HG03558 (cell line): ENCODE measurements around the gene MYEOV.

Source experiments
- ATAC-seq: cut with Tn5 transposase; IDR thresholded peaks from one replicate; pipeline ENCODE4 v1.9.1; 2021; ENCODE audit warnings: moderate number of reproducible peaks; ENCODE audit not compliant: unreplicated experiment; ENCODE audit errors: extremely low read depth

Gene MYEOV

DNA sequence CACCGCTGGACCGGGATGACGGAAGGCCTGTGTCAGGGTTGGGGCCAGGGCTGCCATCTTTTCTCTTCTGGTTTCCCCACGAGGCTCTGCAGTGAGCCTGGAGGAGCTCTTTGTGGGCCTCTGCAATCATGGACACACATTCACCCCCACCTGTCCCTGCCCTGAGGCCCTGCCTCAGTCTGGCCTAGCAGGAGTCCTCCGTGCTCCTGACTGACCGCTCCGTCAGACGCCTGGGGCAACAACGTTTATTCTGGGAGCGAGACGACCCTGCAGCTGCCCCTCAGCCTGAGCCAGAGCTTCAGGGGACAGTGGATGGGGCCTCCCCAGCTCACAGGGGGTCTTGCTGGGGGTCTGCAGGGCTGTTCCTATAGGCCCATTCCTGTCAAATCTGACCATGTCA lies 8.2 kb upstream of the MYEOV start:
- no peak for ATAC-seq

DNA sequence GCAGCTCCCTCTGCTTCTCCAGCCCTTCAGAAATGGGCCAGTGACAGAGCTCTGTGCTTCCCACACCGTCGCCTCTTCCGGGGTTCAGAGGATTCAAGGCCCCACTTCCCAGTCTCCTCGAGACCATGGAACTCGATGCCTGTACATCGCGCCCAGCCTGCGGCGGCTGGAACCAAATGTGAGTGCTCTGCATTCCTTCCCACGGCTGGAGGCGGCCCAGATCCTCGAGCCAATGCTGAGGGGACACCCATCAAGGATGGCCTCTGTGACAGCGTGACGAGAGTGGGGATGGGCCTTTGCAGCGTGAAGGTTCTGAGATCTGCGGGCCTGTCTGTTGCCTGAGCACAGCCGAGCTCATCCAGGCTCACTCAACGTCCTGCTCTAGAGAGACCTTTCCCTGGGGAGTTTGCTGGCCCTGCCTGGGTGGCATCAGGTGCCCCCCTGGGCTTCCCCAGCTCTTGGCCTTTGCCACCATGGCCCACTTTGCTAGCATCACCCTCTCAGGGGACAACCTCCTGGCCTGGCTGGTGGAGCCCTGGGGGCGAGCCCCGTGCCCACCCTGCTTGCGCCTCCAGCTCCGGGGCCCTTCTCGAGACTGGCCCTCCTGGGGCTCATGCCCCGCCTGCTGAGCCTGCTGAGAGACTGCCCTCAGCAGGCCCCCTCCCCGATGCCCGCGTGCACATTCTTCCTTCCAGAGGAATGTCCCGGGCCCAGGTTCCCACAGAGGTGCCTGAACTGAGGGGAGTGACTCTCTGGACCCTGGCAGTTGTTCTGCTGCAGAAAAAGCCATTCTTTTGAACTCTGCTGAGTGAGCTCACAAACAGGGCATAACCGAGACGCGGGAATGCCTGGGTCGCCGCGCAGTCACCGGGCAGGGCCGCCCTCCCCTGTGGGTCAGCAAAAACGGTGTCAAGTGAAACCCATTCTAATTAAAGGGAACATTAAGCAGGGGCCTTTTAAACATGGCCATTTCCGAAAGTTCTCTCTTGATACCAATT lies 7.3 kb upstream of the MYEOV start:
- ATAC-seq = no peak

DNA sequence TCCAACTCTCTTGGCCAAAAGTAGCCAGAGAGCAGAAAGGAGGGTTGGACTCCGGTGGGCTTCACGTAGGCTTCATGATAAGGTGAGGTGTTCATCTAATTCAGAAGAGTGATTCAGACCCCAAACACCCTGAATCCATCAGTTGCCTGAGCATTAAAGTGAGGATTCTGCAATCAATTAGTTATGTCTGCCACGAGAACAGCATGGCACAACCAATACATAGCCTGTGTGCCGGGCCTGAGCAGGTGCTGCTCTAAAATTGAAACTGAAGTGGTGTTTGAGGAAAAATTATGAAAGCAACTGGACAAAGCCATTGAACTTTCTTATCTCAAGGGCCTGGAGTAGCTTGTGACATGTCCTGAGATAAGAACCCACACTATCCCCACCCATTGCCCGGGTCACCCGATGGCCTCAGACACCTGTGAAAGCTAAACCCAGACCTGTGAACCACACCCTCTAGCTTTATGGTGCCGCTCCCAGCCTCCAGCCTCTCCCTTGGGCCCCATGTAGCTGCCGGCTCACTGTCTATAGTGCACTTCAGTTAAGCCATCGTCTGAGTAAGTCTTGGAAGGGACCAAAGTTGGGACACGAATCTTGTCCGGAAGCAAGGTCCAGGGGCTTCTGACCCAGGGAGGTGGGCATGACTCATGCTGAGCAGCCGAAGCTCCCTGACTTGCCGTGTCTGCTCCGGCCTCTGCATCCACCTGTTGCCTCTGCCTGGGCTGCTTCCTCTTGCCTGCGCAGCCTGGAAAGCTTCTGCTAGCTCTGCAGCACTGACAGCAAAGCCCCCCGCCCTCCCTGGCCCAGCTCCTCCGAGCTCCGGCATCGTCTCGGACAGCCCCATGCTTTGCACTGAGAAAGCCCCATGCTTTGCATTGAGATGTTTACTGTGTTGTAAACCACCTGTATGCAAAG lies 5.7 kb upstream of the MYEOV start:
- no peak for ATAC-seq

DNA sequence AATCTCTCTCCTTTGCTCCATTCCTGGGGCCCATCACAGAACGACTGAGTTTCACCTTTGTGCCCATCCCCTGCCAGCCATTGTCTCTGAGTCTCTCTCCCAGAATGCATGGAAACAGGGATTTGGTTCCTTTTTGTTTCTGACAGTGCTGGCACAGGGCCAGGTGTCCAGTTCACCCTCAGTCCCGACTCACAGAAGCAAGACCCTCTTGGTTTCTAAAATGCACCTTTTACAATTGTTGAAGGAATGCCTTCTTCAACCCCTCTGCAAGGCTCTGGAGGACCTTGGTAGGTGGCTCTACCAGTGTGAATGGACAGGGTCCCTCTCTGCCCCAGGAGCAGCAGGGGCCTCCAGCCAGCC lies 5.1 kb upstream of the MYEOV start:
- no peak for ATAC-seq

DNA sequence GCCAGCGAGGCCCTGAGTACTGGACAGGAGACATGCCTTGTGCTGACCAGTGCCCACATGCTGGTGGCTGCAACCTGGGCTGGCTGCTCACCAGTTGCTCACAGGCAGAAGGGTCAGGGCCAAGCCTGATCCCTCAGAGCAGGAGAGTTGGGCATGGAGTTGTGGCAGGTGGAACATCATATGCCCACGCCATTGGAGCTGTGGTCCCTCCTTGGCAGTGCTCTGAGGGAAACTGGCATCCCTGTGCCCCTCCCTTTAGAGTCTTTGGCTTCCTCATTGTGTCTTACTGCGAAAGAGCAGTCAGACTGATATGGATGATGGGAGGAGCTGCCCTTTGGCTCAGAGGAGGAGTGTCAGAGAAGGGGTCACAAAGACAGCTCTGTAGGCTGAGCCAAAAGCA lies 3.1 kb upstream of the MYEOV start:
- ATAC-seq = no peak

DNA sequence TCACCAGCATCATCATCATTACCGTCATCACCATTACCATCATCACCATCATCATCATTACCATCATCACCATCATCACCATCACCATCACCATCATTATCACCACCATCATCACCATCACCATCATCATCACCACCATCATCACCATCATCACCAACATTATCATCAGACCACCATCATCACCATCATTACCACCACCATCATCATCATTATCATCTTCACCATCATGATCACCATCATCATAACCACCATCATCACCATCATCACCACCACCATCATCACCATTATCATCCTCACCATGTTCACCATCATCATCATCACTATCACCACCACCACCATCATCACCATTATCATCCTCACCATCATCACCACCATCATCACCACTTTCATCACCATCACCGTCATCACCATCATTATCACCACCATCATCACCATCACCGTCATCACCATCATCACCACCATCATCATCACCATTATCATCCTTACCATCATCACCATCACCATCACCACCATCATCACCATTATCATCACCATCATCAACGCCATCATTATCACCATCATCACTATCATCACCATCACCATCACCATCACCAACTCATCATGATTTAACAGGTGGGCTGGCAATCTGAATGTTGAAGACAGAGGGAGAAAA lies 2.4 kb upstream of the MYEOV start:
- no peak for ATAC-seq

DNA sequence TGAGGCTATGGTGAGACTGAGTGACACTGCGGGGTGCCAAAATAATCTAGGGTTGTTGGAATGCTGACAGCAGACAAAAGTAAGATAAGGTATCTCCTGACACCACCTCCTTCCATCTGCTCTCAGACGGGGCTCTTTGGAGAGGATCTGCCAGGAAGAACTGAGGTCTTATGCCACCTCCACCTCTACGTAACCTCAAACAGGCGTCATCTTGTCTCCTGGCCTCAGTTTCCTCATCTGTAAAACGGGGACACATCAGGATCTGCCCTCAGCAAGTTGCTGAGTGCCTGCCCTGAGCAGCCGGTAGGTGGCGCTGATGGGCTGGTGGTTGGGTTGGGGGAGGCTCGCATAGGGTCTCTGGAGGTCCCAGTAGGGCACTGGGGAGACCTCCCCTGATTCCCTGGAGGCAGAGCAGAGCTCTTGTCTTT lies 1.7 kb upstream of the MYEOV start:
- no peak for ATAC-seq

DNA sequence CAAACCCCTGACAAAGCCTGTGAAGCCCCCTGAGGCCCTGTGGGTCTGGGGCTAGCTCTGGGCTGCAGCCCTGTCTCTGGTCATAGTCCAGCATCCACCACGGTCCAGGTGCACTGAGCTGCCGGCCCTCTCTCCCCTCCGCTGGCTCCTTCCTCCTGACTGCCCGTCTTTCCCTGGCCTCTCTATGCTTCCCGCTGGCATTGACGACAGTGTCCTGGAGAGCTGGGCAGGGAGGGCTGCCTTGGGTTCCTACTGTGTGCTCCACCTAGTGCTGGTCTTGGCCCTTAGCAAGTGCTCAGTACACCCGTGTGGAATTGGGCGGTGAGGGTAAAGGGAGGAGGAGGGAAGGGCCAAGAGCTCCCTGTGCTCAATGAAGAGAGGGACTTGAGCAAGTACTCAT lies 868 bp upstream of the MYEOV start:
- ATAC-seq = no peak

DNA sequence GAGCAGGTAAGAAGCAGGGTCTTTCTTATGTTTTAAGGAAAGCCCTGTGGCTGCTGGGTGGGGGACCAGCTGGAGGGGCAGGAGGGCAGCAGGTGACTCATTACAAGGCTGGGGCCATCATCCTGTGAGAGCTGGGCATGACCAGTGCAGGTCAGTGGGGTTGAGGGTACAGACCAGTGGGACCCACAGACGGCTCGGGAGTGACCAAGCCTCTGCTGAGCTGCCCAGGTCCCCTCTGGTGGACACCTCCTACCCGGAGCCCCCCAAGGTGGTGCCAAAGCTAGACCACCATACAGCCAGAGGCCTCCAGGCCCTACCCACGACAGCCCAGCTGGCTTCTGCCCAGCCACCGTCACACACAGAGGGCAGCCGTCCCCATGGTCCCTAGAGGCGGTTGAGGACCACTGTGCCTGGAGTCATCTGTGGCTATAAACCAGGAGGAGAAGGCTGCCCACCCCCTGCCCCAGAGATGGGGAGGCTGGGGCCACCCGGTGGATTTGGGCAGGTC lies 670 bp downstream of the MYEOV start:
- ATAC-seq = no peak

DNA sequence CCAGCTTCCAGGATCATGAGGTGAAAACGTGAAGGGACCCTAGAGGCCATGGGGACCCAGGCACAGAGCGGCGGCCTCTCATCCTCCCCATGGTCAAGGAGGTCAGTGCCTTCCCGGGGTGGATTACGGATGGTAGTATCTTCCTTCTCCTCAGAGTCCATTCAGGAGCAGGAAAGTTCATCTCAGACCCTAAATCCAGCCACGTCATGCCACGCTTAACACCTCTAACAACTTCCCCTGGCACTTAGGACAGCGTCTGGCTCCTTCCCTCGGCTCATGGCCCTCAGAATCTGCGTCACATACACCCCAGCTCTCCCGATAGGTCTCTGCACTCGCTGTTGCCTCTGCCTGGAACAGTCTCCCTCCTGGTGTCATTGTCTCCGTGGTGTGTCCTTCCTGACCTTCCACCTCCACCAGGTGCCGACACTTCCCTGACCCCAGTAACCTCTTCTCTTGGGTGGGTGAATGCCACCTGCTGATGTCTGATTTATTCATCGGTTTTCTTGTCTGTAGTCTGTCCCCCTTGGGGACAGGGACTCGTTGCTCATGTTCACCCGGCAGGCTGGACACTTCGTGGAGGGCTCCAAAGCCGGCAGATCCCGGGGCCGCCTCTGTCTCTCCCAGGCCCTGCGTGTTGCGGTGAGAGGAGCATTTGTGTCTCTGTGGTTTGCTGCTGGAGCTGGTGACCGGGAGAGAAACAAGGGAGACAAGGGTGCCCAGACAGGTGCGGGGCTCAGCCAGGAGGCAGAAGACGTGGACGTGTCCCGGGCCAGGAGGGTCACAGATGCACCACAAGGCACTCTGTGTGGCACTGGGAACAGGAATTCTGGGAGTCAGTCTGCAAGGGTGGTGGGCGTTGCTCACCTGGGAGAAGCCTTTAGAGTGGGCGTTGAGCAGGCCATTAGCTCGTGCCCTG lies 1.4 kb downstream of the MYEOV start:
- no peak for ATAC-seq

DNA sequence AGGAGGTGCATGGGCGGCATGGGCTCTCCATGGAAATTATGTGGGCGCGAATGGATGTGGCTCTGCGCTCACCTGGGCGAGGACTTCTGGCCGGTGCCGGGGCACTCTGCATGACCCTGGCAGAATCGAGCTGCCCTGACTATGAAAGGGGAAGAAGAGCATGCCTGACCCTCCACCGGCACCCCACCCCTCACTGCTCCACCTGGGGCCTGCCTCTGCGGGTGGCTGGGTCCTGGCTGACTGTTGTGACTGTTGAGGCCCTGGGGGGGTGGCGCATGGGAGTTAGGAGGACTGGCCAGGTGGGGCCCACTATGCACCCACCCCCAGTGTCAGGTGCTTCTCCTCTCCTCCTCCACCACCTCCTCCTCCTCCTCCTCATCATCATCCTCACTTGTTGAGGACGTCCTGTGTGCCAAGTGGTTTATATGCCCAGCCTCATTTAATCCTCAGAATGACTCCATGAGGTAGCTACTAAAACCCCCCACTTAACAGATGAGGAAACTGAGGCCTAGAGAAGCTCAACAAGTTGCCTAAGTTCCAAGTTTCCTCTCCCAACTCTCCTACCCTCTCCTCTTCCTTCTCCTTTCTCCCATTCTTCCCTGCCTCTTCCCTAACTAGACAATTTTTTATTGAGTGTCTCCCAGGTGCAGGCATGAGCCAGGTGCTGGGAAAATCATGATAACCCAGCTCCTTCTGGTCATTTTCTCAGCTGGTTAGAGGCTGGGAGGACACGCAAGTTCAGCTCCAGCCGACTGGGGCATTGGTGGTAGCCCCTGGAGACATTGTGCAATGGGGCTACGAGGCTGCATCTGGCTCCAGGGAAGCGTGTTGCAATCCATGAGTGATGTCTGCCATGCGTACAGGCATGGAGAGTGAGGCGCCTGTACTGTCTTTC lies 2.3 kb downstream of the MYEOV start:
- ATAC-seq = no peak

DNA sequence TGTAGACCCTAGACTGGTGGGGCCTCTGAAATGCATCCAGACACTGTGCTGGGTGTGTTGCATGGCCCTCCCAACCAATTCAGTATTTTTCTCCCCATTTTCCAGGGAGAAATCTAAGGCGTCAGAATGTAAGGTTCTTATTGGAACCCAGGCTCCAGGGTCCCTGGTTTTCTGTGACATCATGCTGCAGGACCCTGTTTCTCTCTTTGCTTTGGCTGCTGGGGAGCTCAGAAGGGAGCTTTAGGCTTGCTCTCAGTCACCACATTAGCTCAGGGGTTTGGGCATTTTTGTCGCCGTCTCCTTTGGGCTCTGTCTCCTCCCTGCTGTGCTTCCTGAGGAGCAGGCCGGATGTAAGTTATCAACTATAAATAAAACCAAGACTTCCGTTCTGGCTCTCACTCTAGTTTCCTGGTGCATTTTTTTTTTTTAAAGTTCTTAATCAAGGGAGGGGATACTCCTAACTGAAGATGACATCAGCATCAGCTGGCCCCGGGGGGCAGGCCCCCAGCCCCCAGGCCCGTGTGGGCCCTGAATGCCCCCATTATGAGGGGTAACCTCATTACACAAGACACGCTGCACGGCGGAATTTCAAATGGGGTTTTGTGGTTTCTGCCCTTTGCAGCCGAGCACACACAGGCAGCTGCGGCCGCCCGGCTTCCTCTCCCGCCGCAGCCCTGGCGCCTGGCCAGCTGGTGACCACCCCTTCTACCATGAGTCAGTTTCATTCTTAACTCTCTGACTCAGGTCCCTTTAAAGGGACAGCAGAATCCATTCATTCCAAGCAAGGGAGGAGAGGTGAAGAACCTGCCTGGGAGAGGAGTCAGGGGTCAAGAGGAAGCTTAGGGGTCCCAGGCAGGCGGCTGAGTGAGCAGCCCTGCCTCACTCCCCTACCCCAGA lies 3.2 kb downstream of the MYEOV start:
- no peak for ATAC-seq

DNA sequence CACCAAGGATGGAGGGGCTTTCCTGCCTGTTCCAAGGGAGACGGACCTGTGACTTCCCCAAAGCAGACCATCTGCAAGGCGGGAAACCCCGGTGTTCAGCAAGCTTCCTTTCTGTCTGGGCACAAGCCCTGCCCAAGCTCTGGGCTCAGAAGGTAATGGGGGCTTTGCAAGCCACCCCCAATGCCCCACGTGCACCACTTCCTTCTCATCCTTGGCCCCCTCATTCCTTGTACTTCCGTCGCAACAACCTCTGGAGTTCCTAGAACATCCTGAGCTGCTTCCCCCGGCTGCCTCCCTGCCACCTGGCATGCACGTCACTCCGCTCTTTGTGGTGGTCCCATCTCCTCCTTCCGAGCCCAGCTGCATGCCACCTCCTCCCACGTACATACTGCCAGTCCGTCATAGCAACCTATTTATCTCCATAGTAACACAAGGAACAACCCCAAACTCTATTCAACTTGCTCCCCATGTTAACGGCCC lies 3.9 kb downstream of the MYEOV start:
- ATAC-seq = no peak

DNA sequence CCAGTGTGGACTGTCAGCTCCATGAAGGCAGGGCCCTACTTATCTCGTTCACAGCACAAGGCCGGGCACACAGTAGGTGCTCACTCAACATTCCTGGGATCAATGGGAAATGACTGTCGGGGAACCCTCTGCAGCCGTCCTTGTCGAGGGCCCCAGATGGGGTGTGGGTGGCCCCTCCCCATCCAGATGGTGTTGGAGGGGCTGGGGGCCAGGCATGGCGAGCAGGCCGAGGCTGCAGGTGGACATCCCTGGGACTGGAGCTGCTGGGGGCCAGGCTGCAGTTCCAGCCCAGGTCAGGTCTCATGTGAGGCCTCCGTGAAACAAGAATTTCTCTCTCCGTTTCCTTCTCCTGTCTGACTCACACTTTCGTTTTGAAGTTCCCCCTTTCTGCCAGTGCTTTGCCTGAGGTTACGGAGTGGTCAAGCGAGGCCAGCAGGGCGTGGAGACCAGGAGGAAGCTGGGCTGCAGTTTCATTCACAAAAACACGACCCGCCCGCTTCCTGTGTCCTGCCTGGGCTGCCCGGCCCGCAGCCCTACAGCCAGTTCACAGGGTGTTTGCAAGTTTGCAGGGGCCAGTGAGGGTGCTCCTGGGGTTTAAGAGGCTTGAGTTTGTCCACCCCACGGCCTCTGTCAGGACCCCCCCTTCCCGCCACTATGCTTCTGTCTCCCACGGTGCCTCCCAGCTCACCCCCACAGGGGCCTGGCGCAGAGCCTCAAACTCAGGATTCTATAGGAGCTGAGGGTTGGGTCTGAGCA lies 4.5 kb downstream of the MYEOV start:
- peak; percentile 26 for ATAC-seq

DNA sequence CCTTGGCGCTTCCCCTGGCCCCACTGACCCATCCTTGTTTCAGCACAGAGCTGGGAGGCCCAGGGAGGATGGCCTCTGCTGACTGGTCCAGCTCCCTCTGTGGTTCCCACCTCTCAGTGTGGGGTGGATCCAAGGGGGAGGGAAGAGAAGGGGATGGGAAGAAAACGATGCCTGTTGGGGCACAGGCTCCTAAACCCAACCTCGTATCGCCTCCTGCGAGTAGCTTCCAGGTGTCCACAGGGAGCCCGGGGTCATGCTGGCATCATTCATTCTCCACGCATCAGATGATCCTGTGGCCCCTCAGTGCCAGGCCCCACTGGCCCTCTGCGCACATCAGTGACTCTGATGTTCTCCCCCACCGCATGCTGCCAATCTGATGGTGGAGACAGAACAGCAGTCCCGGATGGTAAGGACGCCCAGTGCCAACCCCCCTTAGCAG lies 5.1 kb downstream of the MYEOV start:
- no peak for ATAC-seq

DNA sequence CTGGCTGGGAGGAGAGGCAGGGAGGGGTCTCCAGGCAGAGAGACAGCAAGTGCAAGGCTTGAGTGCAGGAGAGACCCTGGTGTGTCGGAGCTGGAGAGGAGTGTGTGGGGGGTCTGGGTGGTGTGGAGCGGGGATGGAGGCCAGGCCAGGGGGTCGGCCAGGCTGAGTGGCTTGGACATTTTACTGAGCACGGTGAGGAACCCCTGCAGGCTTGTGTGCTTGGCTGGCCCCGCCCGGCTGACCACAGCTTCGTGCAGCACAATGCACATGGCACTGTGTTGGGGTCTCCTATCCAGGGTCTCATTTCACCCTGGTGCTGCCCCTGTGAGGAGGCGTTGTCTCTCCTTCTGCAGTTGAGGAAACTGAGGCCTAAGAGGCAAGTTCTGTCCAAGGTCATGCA lies 5.6 kb downstream of the MYEOV start:
- no peak for ATAC-seq
